Stimulated activated CD8-positive, alpha-beta memory T cell treated with anti-CD3 and anti-CD28 coated beads, Interleukin-12 subunit alpha, Interleukin-12 subunit beta, amount 100 ng/mL, for 1 hour (primary cell): ENCODE results near the gene IFNAR1.

Source experiments
- DNase-seq: peaks from one replicate; pipeline ENCODE4 v3.0.0-alpha.2; 2020; ENCODE audit warnings: low read depth

IFNAR1 gene

DNA sequence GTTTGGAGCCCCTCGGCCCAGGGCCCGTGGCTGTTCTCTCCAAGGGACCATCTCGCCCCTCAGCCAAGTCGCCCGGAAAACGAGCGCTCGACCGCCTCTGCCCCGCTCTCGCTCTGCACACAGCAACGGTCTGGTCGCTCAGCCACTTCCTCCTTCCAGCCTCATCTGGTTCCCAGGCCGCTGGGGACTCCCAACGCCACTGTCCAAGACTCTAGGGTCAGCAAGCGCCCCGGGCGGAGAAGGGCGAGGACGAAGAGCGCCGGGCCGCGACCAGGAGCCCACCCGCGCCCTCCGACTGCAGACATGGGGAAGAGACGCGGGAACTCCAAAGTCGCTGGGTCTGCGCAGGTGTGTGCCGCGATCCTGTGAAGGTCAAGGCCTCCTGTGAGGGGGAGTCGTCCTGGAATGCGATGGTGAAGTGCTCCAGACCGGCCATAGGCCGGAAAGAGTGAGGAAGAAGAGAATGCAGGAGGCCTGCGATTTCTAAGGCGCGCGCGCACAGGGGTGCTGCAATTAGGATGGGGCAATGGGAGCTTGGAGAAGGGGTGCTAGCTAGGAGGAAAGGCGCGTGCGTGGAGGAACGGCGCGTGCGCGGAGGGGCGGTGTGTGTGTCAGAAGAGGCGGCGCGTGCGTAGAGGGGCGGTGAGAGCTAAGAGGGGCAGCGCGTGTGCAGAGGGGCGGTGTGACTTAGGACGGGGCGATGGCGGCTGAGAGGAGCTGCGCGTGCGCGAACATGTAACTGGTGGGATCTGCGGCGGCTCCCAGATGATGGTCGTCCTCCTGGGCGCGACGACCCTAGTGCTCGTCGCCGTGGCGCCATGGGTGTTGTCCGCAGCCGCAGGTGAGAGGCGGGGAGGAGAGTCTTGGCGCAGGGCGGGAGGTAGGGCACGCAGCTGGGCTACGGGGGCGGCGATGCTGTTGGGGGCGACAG is at the start of gene IFNAR1:
Gene IFNAR1 (plus strand): TSS at position 680 of the 931 bp plus-strand sequence. CDS start 86 bp downstream, at position 766.
- peak; percentile 100 for DNase-seq

DNA sequence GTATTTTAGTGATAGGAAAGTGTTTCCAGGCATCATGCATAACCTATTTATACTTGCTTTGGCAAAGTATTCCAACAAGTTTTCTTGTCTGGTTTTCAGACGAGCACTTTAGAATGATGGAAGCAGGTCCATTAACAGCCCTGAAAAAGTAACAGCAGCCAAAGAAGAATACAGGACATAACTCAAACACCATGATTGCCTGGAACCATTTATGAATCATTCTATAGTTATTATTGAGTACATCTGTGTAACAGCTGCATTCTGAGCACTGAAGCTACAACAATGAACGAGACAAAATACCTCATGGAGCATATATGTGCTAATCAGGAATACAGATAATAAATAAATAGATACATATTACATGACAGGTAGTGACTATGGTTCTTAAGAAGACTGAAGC is 46.0 kb upstream of the IFNAR1 start:
- no peak for DNase-seq

DNA sequence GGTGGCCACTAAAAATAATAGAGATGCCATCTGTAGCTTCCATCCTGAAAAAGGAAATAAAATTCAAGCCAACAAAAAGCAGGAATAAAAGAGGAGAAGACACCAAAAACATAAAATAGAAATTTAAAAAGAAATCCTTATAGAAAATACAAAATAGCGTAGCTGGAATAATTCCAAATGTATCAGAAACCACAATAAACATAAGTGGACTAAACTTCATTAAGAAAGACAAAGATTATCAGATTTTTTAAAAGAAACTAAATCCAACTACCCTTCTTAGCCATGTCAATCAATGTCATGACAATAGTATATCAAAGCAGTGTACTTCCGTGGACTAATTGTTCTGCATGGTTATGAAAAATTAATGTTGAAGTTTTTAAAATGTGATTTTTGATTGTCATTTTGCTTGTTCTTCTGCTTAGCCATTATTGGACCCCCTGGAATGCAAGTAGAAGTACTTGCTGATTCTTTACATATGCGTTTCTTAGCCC is 45.4 kb upstream of the IFNAR1 start:
- DNase-seq, result no peak

DNA sequence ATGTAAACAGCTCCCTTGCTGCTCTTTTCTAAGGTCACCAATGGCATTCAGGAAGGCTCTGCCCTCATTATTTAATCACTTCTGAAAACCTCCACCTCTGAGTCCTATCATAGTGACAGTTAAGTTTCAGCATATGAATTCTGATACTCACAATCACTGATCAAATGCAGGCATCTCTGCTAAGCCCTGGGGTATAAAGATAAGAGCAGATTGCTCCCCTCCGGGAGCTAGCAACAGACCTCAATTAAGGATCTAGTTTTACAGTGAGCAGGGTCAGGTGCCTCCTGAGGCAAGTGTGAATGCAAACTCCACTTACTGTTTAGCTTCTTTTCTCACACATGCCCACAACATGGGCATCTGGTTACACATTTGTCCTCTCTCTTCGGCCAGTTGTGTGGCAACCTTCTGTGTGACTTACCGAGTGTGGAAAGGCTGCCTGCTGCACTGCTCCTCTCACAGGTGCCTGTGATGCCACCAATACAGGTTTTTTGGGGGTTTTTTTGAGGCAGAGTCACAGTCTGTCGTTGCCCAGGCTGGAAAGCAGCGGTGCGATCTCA is 43.6 kb upstream of the IFNAR1 start:
- no peak for DNase-seq

DNA sequence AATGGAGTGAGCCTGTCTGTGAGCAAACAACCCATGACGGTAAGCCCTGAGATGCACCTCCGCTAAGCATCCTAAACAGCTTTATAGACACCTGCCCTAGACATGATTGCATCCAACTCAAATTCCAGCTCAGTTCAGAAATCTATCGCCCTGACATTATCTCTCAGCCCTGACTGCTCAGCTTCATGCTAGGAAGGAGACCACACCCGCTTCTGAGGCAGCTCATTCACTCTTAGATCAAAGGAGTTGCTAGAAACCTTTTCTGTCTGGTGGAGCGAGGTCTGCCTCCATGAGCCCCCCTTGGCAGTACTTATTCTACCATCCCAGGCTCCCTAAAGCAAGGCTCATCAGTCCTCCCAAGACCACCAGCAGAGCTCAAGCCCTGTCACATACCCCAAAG is 41.6 kb upstream of the IFNAR1 start:
- no peak for DNase-seq

DNA sequence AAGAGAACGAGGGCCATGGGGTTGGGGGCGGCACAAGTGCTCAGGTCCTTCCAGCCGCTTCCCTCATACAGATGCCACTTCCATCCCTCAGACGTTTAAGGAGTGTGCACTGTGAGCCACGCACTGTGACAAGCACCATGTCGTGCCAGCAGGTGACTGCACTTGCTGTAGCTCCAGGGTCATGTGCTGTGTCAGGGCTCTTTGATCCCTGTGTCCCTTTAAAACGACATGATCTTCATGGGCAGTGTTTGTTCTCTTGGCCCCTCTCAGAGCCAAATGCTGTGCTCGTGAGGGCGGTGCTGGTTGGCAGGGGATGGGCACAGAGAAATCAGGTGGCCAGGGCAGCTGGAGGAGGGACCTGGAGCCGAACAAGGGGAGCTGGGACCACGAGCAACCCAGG is 38.7 kb upstream of the IFNAR1 start:
- no peak for DNase-seq

DNA sequence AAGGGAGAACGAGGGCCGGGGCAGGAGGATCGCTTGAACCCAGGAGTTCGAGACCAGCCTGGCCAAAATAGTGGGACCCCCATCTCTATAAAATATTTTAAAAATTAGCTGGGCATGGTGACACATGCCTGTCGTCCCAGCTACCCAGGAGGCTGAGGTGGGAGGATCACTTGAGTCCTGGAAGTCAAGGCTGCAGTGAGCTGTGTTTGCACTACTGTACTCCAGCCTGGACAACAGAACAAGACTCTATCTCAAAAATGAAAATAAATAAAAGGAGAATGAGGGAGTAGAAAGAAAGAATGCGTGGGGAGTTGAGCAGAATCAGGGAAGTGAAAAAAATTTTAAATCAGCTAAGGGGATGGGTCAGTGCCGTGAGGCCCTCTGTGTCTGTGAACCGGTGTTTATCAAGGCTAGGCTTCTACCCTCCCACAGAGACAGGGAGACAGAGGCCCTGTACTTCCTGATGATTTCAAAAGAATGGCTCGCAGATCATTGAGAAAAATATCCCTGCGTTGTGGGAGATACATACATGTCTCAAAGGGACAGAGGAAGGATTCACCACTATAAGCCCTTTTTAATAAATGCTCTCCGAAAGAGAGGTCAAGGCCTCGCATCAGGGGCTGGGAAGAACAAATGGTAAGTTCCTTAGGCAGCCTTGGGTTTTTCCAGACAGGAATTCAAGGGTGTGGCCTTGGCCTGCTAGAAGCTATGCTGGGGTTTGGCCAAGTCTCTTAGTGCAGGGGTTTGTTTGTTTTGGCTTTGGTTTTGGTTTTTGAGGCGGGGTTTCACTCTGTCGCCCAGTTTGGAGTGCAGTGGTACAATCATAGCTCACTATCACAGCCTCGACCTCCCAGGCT is 37.9 kb upstream of the IFNAR1 start:
- no peak for DNase-seq

DNA sequence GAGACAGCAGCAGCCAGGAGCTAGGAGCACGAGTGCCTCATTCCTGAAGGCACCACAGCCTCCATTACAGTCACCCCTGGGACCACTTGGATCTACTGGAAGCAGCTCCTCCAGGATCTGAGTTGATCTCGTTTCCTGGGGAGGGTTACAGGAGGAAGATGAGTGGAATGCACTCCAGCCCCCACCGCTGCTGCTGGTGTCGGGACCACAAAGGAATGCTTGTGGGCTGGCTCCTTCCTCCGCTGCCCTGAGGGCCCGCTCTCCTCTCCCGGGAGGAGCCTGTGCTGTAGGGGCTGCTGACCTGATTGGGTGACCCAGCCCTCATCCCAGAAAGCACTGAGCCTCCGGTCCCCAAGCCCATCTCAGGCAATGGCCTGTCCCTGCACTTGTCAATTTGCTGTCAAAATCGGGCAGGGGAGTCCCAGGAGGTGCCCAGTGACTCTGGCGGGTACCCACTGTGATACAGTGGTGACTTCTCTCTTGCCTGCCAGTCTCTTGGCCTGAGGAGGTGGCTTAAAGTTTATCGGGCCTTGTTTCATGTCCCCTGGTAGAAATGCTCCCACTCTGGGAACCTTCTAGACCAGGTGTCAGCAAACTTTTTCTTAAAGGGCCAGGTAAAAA is 35.5 kb upstream of the IFNAR1 start:
- DNase-seq, result no peak

DNA sequence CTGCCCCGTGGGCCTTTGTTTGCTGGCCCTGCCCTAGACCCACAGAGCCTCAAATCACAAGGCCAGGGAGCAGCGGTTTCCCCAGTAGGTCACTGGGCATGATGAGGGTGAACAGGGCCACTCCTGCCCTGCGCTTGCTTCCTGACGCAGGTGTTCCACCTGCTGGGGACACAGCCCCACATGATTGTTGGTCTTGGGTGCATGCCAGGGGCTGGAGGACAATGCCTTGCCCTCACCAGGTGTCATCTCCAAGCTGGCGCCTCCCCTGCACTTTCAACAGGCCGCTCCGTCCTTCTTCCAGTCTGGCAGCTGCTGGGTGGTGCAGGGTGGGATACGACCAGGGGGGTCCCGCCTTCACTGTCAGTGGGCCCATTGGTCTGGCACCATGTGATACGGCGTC is 34.3 kb upstream of the IFNAR1 start:
- no peak for DNase-seq

DNA sequence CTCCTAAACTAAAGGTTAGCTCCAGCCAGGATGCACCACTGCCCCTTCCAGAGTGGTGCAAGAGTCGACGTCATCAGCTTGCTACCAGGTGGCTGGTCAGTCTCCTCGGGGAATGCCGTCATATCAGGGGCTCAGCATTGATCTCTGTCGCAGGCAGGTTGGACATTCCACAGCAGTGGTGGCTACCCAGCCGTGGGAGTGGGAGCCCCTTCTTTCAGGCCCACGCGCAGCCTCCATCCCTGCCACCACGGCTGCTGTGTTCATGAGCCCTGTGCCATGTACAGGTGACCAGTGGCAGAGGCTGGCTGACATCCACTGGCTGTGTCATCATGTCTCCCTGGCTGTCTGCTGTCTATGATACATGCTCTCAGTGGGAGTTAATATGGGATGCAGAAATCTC is 33.1 kb upstream of the IFNAR1 start:
- DNase-seq, result no peak

DNA sequence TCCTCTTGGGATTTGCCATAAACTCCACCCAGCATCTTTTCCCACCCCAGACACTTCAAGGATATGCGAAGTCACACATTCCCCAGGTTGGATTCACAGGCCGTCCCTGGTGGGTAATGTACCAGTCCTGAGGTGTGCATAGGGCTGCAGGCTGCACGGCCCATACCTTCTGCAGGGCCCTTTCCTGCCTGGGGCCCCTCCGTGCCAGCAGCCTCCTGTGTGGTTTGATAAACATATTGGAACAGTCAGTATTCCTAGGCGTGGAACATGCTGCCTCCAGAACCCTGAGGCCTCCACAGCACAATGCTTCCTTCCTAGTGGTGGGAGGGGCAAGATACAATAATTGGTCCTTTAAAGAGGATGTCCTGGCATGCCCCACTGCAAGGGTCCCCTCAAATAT is 32.0 kb upstream of the IFNAR1 start:
- no peak for DNase-seq

DNA sequence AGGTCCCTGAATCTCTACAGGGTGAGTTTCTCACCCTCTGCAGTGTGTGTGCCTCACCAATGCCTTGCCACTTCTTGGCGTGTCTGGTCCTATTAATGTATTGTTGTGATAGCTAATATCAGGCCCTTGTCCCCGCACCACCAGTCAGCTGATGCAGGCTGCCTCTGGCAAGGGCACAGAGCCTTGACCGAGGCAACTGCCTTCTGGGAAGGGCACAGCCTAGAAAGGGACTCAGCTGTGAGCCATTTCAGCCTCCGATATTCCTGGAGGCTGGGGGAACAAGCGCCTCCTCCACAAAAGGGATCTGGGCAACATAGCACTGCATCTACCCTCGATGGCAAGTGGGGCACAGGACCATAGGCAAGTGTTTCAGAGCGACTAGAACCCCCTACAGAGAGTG is 31.6 kb upstream of the IFNAR1 start:
- DNase-seq, result no peak

DNA sequence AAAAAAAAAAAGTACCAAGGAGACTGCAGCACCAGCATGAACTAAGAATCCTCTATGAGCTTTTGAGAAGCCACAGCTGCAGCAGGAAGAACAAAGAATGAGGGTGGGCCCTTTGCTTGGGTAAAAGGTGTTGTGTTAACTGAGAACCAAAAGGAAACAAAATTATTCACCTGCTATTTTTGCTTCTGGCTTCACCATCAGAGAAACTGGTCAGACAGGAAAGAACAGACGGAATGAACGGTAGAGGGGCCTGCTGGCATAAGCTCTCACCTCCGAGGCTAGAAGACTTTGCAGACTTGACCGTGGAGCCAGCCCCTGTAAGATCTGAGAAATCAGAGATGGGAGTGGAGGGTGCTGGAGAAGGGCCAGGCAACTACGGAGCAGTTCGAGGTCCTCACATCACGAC is 31.0 kb upstream of the IFNAR1 start:
- no peak for DNase-seq

DNA sequence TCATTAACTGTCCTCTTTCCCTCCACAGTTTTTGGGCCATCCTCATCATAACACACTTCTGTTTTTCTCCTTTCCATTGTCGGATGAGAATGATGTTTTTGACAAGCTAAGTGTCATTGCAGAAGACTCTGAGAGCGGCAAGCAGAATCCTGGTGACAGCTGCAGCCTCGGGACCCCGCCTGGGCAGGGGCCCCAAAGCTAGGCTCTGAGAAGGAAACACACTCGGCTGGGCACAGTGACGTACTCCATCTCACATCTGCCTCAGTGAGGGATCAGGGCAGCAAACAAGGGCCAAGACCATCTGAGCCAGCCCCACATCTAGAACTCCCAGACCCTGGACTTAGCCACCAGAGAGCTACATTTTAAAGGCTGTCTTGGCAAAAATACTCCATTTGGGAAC is 28.6 kb upstream of the IFNAR1 start:
- no peak for DNase-seq

DNA sequence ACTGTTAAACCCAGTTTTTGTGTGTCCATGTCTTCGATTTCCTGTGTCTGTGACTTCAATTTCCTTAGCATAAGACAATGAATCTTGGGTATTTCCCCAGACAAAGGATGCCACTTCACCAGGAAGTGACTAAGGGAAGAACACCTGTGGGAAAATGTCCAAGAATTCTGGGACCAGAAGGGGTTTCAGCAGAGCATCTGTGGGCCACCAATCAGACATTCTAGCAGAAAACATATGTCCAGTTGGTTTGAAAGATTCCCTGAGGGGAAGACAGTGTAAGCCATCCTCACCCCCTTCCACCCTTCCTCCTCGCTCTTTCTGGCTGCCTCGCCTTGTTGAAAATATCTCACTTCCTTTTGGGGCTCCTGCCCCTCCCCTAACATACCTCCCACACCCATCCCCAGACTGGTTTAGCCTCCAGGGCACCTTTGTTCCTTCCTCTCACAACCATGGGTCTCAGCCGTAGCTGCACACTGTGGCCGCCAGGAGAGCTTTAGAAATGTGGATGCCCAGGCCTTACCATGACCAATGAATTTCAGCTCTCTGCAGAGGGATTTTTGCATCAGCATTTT is 25.5 kb upstream of the IFNAR1 start:
- no peak for DNase-seq

DNA sequence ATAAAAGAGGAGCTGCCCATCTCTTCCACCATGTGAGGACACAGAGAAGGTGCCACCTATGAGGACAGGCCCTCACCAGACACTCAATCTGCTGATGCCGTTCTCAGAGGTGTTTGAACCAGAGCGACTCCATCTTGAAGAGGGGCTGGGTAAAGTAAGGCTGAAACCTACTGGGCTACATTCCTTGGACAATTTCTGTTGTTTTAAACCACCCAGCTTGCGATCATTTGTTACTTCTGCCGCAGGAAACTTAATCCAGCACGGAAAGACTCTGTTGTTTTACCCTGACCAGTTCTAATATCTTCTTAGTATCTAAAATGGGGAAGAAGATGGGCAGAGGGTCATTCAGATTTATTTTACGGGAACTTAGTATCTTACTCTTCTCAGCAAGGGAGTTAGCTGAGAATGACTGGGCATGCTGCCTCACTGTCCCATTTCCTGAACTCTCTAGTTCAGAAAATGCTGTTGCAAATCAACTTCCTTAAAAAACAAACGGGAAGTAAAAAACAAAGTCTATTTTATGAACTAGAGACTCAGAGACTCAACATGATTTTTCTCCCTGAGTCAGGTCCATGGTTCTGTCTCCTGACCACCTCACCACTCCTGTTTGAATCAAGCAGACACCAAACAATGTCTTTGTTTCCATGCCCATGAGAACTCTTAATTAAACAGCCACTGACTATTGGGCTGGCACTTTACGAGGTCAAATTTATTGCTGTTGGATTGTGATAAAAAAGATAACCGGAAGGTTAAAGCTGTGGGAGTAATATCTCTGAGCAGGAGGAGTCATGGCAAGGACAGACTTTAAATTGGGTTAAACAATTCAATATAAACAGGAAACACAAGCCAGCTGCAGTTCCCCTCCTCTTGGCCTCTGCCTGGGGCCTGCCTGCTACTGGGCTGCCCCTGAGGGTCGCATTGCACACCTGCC is 23.8 kb upstream of the IFNAR1 start:
- DNase-seq, result no peak

DNA sequence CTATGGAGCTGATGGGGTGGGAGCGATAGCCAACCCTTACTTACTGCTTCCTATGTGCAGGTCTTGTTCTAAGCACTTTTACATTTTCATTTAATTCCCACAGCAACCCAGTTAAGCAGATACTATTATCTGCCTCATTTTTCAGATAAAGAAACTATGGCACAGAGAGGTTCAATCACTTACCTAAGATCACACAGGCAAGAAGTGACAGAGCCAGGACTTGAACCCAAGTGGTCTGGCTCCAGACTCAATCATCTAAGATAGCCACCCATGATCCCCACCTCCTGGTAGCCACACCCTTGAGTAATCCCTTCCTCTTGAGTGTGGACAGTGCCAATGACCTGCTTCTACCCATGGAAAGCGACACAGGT is 23.2 kb upstream of the IFNAR1 start:
- no peak for DNase-seq

DNA sequence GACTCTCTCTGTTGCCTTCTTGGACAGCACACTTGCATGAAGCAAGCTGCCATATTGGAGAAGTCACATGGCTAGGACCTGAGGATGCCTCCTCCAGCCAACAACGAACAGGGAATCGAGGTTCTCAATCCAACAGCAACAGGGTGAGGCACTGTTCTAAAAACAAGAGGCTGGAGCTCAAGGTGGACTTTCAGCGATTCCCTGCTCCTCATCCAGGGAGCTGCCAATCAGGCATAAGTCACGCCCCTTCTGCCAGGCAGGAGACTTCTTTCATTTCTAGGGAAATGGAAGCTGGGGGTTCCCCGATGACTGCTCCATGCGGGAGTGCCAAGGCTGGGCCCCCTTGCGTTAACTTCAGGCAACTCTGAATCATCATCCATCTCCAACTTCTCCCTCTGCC is 22.7 kb upstream of the IFNAR1 start:
- no peak for DNase-seq

DNA sequence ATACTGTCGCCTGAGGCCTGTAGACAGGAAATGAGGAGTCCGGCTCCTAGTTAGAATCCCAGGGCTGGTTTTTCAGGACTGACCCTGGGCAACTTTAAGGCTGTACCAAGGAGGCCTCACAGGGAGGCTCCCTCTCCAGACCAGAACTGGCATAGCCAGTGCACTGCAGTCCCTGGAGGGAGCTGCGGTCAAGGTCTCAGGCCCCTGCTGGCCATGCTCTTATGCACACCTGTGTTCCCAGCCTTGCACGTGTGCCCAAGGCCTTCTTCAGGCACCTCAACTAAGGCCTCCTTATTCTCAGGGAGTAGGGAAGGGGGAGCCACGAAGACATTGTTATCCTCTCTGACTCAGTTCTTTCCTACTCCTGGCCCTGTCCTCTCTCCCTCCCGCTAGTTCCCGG is 22.0 kb upstream of the IFNAR1 start:
- DNase-seq, result no peak

DNA sequence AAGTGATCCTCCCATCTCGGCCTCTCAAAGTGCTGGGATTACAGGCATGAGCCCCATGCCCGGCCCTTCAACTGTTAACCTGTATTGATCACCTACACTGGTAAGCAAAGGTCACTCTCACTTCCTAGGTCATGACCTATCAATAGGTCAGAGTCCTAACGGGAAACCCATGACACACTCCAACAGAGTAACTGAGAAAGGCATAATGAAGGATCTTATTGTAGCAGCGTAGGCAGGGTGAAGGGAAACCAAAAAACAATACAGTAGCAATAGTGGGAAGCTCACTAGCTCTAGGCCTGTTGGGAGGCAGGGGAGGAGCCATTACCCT is 19.5 kb upstream of the IFNAR1 start:
- DNase-seq, result no peak

DNA sequence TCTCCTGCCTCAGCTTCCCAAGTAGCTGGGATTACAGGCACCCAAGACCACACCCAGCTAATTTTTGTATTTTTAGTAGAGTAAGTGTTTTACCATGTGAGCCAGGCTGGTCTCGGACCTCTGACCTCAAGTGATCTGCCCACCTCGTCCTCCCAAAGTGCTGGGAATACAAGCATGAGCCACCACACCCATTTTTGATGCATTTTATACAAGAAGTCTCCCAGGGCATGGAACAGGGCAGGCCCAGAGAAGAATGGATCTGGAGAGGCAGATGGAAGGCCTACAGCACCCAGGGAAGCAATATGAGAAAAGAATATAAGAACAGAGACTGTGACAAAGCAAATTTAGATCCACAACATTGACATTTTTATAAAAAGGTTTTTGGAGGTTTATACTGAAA is 18.8 kb upstream of the IFNAR1 start:
- DNase-seq, result no peak
